Adrenal gland (tissue), 12 donors: Measurements from ENCODE around the gene TMEM39B. TPM values are rescaled to one million over a fixed set of nuclear protein-coding genes. Genes with fewer than 3 reads are reported as not detected.

ENCODE experiments used
- DNase-seq, 7 donors: peaks; one replicate each; pipeline ENCODE4 v3.0.0-alpha.2; 2019 to 2020
- H3K27ac ChIP-seq, 5 donors: fragments of 200-600 bp; sonication (generic) in 4 of 5; 1 replicate in 3 of 5; 2 replicates in 2 of 5; pipeline versions ENCODE4 v1.5.1 to v1.8.0; 2016 to 2020; ENCODE audit warnings: mild to moderate bottlenecking in 1 of 5
- H3K27me3 ChIP-seq: fragments of 200-600 bp; 2 replicates; pipeline ENCODE4 v1.8.0; 2021
- H3K36me3 ChIP-seq, 2 donors: fragments of 200-600 bp; replicated peaks in 1 of 2; 1 replicate in 1 of 2; 2 replicates in 1 of 2; pipeline versions ENCODE4 v1.5.1 to v1.8.0; 2018 to 2022
- H3K4me1 ChIP-seq, 2 donors: fragments of 200-600 bp; replicated peaks in 1 of 2; 1 replicate in 1 of 2; 2 replicates in 1 of 2; pipeline versions ENCODE4 v1.5.1 to v1.8.0; 2018 to 2021
- H3K4me3 ChIP-seq, 4 donors: fragments of 200-600 bp; sonication (generic) in 3 of 4; one replicate each; pipeline ENCODE4 v1.5.1; 2016 to 2018
- H3K9me3 ChIP-seq, 3 donors: fragments of 200-600 bp; sonication (generic) in 1 of 3; replicated peaks in 1 of 3; 1 replicate in 2 of 3; 2 replicates in 1 of 3; pipeline versions ENCODE4 v1.5.1 to v1.8.0; 2016 to 2021
- CTCF ChIP-seq, 6 experiments: fragments of 450-650 bp in 4 of 6; fragments of 200-600 bp in 2 of 6; sonication (generic) in 1 of 6; IDR thresholded peaks; 1 replicate in 5 of 6; 2 replicates in 1 of 6; pipeline versions ENCODE4 v1.5.1 to v1.8.0; 2016 to 2021; ENCODE audit warnings: antibody characterized with exemption in 6 of 6, mild to moderate bottlenecking in 2 of 6, moderate library complexity in 1 of 6
- POLR2A ChIP-seq, 2 donors: fragments of 450-650 bp; IDR thresholded peaks; one replicate each; pipeline ENCODE4 v1.6.1; 2017; ENCODE audit warnings: antibody characterized with exemption in 2 of 2, mild to moderate bottlenecking in 2 of 2, moderate library complexity in 1 of 2
- WGBS, 4 donors: extraction: QIAGEN DNeasy Blood & Tissue Kit in 2 of 4; methylation state at CpG; one replicate each; pipeline versions ENCODE4 v1.1.5 to v1.1.7; 2013 to 2017; 5-methylcytosine and 5-hydroxymethylcytosine counted together
- intact Hi-C, 2 donors: fragments of 100-400 bp; cut with DNase I; formaldehyde crosslinking; loops; one replicate each; pipeline versions ENCODE4 v1.14.1 to v1.15.0; 2022 to 2023
- polyA plus RNA-seq, 3 donors: library from polyadenylated mRNA; stranded (reverse); fragments of 200-250 nt in 2 of 3; fragments of 350-450 nt in 1 of 3; fragmentation: Illumina TruSeq in 1 of 3; extraction: RNeasy Lipid Tissue Mini Kit (QIAGEN cat#74804) in 1 of 3; gene quantifications; one replicate each; pipeline ENCODE4 v1.2.3, GENCODE V29; 2013 to 2014
- total RNA-seq, 9 donors: library from RNA; depleted of rRNA in 4 of 9; stranded (reverse); fragments of >200 nt in 4 of 9; fragments of 120-200 nt in 1 of 9; fragmentation: NEBNext Ultra II Directional in 1 of 9; extraction: Animal tissue kit (Norgen Biotek cat#: 25700) in 1 of 9; gene quantifications; one replicate each; pipeline versions ENCODE4 v1.1.0 to v1.2.4, GENCODE V29; 2013 to 2023
- donor health status: healthy with polysubstance abuse.
- donor health status: Bipolar disorder and iron deficiency.
- donor health status: DM: yes; HTN: yes; CAD: no.
- donor health status: DM: no; HTN: no; CAD: no.
- donor health status: DM: no; HTN: no; CAD: no.
- donor health status: DM: yes; HTN: yes; CAD: no.

TMEM39B gene
- total and polyA plus RNA-seq, 12 donors = 4.4 to 17.4 (median 11.7) TPM

DNA sequence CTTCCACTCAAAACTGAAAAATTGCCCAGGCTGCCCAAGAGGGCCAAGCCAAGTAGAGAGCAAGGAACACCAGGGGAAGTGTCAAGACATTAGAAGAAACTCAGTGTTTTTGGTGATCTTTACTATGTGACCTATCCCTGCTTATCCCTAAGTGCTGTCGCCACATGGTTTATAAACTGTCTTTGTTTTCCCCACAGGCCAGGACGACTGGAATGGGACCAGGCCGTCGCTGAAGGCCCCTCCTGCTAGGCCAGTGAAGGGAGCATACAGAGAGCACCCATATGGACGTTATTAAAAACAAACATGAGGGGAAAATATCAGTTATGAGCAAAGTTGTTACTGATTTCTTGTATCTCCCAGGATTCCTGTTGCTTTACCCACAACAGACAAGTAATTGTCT lies 30.4 kb upstream of the TMEM39B start:
- Histone ChIP-seq H3K4me1 (no peaks in the 10 kb centered on the region), H3K4me3 (no peak overlapping the region), H3K36me3 (peaks cover 0 to 76% of the 10 kb centered on the region in 2 donors), H3K9me3 (no peaks in the 10 kb centered on the region), H3K27ac (no peak overlapping the region), H3K27me3 (no peaks in the 10 kb centered on the region)
- DNase-seq = no peak
- intact Hi-C loops = no loop called here
- whole genome bisulfite sequencing, 4 donors = 70 to 88% (median 80%) methylated on average over 5 of the region's 5 CpGs
- TF ChIP-seq POLR2A (IDR thresholded peaks at IDR 0.05) (no peak), CTCF (IDR thresholded peaks at IDR 0.05) (no peak)

DNA sequence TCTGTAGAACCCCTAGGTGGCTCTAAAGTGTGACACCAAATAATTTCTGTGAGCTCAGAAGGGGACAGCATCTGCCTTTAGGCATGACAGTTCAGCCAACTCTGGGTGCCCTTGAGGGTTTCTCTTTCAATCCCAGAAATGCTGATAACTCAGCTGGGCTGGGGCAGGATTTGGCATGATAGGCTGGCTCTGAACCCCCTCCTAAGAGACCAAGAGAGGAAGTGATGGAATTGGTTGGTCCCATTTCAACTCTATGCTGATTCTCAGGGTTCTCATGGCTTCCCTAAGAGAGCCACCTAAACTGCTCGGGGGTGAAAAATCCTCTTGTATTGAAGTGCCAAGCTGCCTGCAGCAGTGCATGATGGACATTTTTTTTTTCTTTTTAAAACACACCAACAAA lies 28.5 kb upstream of the TMEM39B start:
- no peaks in the 10 kb centered on the region for H3K27me3 ChIP-seq
- DNase-seq = no peak
- peaks cover 0 to 70% of the 10 kb centered on the region in 2 donors for H3K36me3 ChIP-seq
- no peaks in the 10 kb centered on the region for H3K4me1 ChIP-seq
- H3K9me3 ChIP-seq = no peaks in the 10 kb centered on the region
- intact Hi-C loops = no loop called here
- H3K27ac ChIP-seq = no peak overlapping the region
- no peak overlapping the region for H3K4me3 ChIP-seq
- 78 to 96% (median 88%) methylated on average over 1 of the region's 1 CpG for WGBS, 4 donors
- TF ChIP-seq POLR2A (IDR thresholded peaks at IDR 0.05) = no peak
- TF ChIP-seq CTCF (IDR thresholded peaks at IDR 0.05) = no peak

- Histone ChIP-seq H3K4me3 (no peak overlapping the region), H3K27me3 (no peaks in the 10 kb centered on the region), H3K9me3 (no peaks in the 10 kb centered on the region), H3K27ac (peak overlapping the region in 1 of 5 donors; percentile 7), H3K36me3 (peaks cover 0 to 60% of the 10 kb centered on the region in 2 donors), H3K4me1 (no peaks in the 10 kb centered on the region)
- WGBS, 4 donors = 77 to 92% (median 84%) methylated on average over 2 of the region's 2 CpGs
- intact Hi-C loops = no loop called here
- no peak for DNase-seq
- TF ChIP-seq CTCF (IDR thresholded peaks at IDR 0.05) (no peak), POLR2A (IDR thresholded peaks at IDR 0.05) (no peak)
These were observed 27.0 kb upstream of the TMEM39B start for GRCh38 chr1:32045772-32046171.

DNA sequence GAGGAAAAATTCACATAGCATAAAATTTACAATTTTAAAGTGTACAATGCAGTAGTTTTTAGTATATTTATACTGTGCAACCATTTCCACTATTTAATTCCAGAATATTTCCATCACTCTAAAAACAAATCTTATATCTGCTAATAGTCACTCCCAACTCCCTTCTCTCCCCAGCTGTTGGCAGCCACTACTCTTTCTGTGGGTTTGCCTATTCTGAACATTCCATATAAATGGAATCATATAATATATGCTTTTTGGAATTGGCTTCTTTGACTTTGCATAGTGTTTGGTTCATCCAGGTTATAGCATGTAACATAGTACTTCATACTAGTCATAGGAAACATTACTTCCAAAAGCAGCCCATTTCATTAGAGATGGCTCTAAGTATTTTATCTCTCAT lies 25.0 kb upstream of the TMEM39B start:
- Histone ChIP-seq H3K9me3 (no peaks in the 10 kb centered on the region), H3K4me3 (no peak overlapping the region), H3K36me3 (peaks cover 0 to 62% of the 10 kb centered on the region in 2 donors), H3K27ac (no peak overlapping the region), H3K27me3 (no peaks in the 10 kb centered on the region), H3K4me1 (no peaks in the 10 kb centered on the region)
- intact Hi-C loops = no loop called here
- no peak for TF ChIP-seq POLR2A (IDR thresholded peaks at IDR 0.05)
- TF ChIP-seq CTCF (IDR thresholded peaks at IDR 0.05) = no peak
- no peak for DNase-seq
